GM10266 (cell line): ENCODE results near the gene LARP6.

Experiments used
- DNase-seq: peaks from one replicate; pipeline ENCODE4 v3.0.0; 2012; ENCODE audit errors: extremely low spot score
- CTCF ChIP-seq: IDR thresholded peaks from 2 replicates; pipeline ENCODE4 v1.5.1; 2012; ENCODE audit warnings: mild to moderate bottlenecking, low read depth; ENCODE audit not compliant: control insufficient read depth, insufficient read depth; ENCODE audit errors: missing control alignments

Gene LARP6

GRCh38 chr15:70827721-70828120 is 26.2 kb downstream of the LARP6 start:
- no peak for TF ChIP-seq CTCF
- no peak for DNase-seq

GRCh38 chr15:70826634-70827033 is 27.3 kb downstream of the LARP6 start:
- DNase-seq = no peak

GRCh38 chr15:70825841-70826240 is 28.1 kb downstream of the LARP6 start:
- no peak for TF ChIP-seq CTCF
- DNase-seq = no peak

More at GRCh38 chr15:70826634-70827033, 27.3 kb downstream of the LARP6 start:
- TF ChIP-seq CTCF = no peak

- no peak for DNase-seq
- no peak for TF ChIP-seq CTCF
These were observed 30.8 kb downstream of the LARP6 start for GRCh38 chr15:70823196-70823595.

- no peak for DNase-seq
- TF ChIP-seq CTCF = no peak
These were observed 33.7 kb downstream of the LARP6 start for GRCh38 chr15:70820214-70820613.

DNA sequence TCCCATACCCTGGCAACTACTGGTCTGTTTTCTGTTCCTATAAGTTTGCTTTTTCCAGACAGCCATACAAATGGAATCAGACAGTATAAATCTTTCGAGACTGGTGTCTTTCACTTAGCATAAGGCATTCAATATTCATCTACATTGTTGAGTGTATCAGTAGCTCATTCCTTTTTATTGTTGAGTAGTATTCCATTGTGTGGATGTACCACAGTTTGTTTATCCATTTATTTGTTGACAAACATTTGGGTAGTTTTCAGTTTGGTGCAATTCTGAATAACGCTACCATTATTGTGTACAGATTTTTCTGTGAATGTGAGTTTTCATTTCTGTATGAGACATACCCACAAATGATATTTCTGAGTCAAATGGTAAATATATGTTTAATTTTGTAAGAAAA is 35.4 kb downstream of the LARP6 start:
- no peak for TF ChIP-seq CTCF
- DNase-seq = no peak

GRCh38 chr15:70817266-70817665 is 36.7 kb downstream of the LARP6 start:
- no peak for DNase-seq
- TF ChIP-seq CTCF = no peak
